GF-D8 (cell line): ENCODE data around the gene SLX1B.
"Not testable (repeated sequence)": the region's sequence is repeated elsewhere in the genome, so short reads cannot be mapped to it uniquely, and the experiment has no call there.

ENCODE experiments used
- DNase-seq: peaks from one replicate; lab custom pipeline; 2025; lab: John Stamatoyannopoulos, UW

SLX1B gene

GRCh38 chr16:29454269-29454668 is at the start of gene SLX1B, which contains the start of gene BOLA2:
Gene SLX1B (plus strand): TSS chr16:29454533.
Gene BOLA2 (minus strand): TSS chr16:29454351. CDS start chr16:29454253, 98 bp downstream.
- DNase-seq, result not testable (repeated sequence)

DNA sequence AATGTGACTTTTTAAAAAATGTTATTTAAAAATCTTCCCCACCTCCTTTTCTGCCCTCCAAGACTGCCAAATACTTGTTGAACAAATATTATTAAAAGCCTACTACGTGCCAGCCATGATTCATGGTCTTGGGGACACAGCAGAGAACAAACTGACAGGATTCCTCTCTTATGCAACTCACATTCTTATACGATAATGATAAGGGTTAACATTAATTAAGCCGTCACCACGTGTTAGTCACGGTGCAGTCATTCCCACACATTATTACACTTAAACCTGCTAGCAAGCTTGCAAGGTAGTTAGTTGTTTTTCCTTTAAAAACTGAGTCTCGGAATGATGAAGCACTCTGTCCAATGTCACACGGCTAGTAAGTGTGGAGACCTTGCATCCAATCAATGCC is 49.1 kb upstream of the SLX1B start:
- not testable (repeated sequence) for DNase-seq

- DNase-seq, result not testable (repeated sequence)
These were observed 30.7 kb upstream of the SLX1B start for GRCh38 chr16:29423587-29423986.

- not testable (repeated sequence) for DNase-seq
These were observed 28.9 kb upstream of the SLX1B start for GRCh38 chr16:29425390-29425789.

GRCh38 chr16:29453754-29454153 is 579 bp upstream of the SLX1B start:
- DNase-seq, result not testable (repeated sequence)

- not testable (repeated sequence) for DNase-seq
These were observed 495 bp downstream of the SLX1B start for GRCh38 chr16:29454828-29455227.

DNA sequence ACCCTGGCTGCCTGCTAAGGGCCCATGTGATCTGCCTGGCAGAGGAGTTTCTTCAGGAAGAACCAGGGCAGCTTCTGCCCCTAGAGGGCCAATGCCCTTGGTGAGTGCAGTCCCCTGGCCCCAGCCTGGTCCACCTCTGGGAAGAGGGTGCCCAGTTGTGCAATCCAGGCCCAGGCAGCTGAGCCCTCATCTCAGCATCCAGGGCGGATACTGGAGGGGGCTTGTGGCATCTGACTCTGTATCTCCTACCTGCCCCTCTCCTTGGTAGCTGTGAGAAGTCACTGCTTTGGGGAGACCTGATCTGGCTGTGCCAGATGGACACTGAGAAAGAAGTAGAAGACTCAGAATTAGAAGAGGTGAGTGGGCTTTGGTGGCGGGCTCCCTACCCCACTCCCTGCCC is 3.3 kb downstream of the SLX1B start:
- DNase-seq, result not testable (repeated sequence)

DNA sequence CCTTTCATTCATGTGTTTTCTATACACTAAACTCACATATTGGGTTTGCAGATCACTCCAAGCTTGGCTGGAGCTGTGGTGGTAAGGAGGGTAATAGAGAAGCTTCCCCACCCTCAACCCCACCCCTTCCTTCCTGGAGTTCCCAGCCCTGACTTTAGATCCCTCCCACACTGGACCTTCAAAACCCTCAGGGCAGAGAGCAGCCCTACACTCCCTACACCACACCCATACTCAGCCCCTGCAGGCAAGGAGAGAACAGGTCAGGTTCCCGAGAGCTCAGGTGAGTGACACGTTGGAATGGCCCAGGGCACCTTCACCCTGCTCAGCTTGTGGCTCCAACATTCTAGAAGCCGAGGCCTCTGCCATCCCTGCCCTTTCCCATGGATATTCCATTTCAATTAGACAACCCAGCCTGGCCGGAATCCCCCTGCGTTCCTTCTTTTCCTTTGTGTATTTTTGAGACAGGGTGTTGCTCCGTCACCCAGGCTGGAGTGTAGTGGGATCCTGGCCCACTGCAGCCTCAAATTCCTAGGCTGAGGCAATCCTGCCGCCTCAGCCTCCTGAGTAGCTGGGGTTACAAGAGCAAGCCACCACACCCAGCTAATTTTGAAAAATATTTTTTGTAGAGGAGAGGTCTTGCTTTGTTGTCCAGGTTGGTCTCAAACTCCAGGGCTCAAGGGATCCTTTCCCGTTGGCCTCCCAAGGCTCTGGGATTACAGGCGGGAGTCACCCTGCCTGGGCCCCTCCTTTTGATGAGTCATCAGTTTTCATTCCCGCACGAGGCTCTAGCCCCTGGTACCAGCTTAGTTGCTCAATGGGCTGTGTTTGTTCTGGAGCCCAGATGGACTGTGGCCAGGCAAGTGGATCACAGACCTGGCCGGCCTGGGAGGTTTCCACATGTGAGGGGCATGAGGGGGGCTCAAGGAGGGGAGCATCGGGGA is 5.6 kb downstream of the SLX1B start, which contains the start of gene SULT1A4:
Gene SULT1A4 (plus strand): TSS at position 208 of the 941 bp plus-strand sequence. CDS start 1,473 bp downstream, outside the sequence.
- not testable (repeated sequence) for DNase-seq

- not testable (repeated sequence) for DNase-seq
These were observed 6.3 kb downstream of the SLX1B start for GRCh38 chr16:29460647-29461030.

GRCh38 chr16:29465985-29466824 is 11.9 kb downstream of the SLX1B start:
- not testable (repeated sequence) for DNase-seq

DNA sequence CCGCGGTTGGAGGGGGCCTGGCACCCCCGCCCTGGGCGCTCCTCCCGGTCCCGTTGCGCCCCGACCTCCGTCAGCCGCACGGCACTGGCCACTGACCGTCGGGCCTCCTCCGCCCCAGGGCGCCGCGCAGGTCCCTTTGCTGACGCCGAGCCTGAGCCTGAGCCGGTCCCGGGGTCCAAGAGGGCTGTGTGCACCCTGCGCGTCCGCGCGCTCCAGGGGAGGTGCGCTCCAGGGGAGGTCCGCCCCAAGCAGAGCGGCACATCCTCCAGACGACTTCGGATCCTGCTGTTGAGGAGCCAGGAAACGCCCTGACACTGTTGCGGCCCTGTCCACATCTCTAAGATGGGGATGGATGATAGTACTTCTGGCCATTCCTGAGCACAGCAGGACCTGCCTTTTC is 12.6 kb downstream of the SLX1B start:
- DNase-seq, result not testable (repeated sequence)

DNA sequence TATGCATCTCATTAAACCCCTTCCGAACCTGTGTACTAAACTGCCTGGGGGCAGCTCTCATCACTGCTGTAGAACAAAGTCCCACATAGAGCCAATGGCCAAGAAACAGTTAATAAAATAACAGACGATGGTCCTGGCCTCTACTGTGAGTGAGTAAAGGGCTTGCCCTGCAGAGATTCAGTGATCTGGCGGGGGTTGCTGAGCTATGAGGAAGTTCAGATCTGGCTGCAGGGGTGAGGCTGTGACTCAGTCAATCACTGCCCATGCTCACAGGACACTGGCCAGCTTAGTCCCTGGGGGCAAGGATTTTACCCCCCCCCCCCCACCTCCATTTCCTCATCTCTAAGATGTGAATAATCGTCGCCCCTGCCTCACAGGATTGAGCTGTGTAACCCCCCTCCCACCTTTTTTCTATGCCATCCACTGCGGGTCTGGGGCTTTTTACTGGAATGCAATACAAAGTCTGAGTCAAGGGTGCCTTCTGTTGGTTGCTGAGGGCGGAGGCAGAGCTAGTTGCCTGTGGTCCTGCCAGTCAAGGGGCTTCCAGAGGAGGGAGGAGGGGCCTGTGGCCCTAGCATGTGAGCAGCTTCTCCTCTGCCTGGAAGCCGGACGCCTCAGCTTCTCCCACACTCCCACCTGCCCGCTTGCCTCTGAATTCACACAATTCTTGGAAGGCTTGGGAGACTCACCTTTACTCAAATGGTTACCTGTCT is 13.5 kb downstream of the SLX1B start:
- DNase-seq, result not testable (repeated sequence)

DNA sequence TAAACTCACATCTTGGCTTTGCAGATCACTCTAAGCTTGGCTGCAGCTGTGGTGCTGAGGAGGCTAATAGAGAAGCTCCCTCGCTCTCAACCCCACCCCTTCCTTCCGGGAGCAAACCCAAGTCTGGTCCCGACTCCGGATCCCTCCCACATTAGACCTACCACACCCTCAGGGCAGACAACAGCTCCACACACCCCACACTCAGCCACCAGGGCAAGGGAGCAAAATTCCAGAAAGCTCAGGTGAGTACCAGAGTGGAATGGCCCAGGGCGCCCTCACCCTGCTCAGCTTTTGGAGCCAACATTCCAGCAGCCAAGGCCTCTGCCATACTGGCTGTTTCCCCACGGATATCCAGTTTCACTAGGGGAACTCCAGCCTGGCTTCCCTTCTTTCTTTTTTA is 15.3 kb downstream of the SLX1B start:
- DNase-seq, result not testable (repeated sequence)

DNA sequence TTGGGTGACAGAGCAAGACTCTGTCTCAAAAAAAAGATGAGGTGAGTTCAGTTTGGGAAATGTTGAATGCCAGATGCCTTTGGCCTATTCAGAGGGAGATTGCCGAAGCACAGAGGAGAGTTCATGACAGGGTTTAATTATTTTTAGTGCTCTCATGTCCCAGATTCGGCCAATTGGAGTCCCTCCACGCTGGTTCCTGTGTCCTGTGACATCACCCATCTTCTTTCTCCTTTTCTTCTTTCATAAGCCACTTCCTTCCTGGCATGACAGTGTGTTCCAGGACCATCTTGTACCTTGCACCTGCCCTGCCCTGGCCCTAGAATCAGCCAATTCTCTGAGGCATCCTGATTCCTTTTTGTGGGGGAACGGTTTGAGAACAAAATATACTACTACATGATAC is 17.7 kb downstream of the SLX1B start:
- DNase-seq, result not testable (repeated sequence)

DNA sequence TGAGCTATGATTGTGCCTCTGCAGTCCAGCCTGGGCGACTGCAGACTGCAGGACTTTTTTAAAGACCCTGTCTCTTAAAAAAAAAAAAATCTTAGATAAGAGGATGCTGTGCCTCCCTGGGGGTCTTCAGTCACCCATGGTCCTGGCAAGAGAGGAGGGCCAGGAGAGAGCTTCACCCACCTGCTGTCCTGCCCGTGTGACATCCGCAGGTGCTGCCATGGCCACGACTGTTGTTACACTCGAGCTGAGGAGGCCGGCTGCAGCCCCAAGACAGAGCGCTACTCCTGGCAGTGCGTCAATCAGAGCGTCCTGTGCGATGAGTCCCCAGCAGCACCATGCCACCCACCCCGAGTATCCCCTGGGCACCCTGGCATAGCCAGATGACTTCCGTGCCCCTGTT is 27.9 kb downstream of the SLX1B start:
- DNase-seq, result not testable (repeated sequence)

GRCh38 chr16:29506308-29506707 is 52.0 kb downstream of the SLX1B start, which contains the start of gene NPIPB12:
Gene NPIPB12 (minus strand): TSS chr16:29506408.
- DNase-seq, result not testable (repeated sequence)
